B cell (primary cell): Measurements from ENCODE around the gene TMEM44. TPM values are rescaled to one million over a fixed set of nuclear protein-coding genes. Genes with fewer than 3 reads are reported as not detected.

Experiments used
- ATAC-seq: fragments of 200-7000 bp; cut with Tn5 transposase; one replicate; pipeline ENCODE4 v1.10.0; 2021; ENCODE audit warnings: low read depth, mild to moderate bottlenecking, moderate number of reproducible peaks, moderate library complexity
- CTCF ChIA-PET: fragments of 350-600 bp; sonication (Branson Sonifier 250); formaldehyde crosslinking; loops from one replicate; lab custom pipeline; 2021; ENCODE audit warnings: antibody characterized with exemption, inconsistent platforms; lab: Charles Lee
- POLR2A ChIA-PET: fragments of 350-600 bp; sonication (Branson Sonifier 250); formaldehyde crosslinking; loops from one replicate; lab custom pipeline; 2021; ENCODE audit warnings: antibody characterized with exemption; lab: Charles Lee
- DNase-seq: peaks from one replicate; pipeline ENCODE4 v3.0.0; 2013
- H2AFZ ChIP-seq: 2 replicates; pipeline ENCODE4 v1.6.1; 2012; ENCODE audit warnings: mild to moderate bottlenecking, low read depth, low read length; ENCODE audit not compliant: insufficient read depth, poor library complexity, severe bottlenecking
- H3K27ac ChIP-seq, 2 donors: 1 replicate in 1 of 2; 2 replicates in 1 of 2; pipeline ENCODE4 v1.5.1; 2012 to 2013; ENCODE audit warnings: low read length in 2 of 2, mild to moderate bottlenecking in 2 of 2, moderate library complexity in 1 of 2
- H3K27me3 ChIP-seq, 4 experiments: fragments of 200-600 bp in 1 of 4; sonication (generic) in 1 of 4; replicated peaks in 1 of 4; 1 replicate in 2 of 4; 2 replicates in 2 of 4; pipeline versions ENCODE4 v1.6.1 to v1.7.0; 2013 to 2016; ENCODE audit warnings: low read length in 3 of 4, mild to moderate bottlenecking in 2 of 4, mixed read lengths in 1 of 4, moderate library complexity in 1 of 4; ENCODE audit not compliant: insufficient read depth in 4 of 4, control insufficient read depth in 3 of 4; ENCODE audit errors: control extremely low read depth in 1 of 4
- H3K36me3 ChIP-seq, 2 experiments: replicated peaks in 1 of 2; 1 replicate in 1 of 2; 2 replicates in 1 of 2; pipeline versions ENCODE4 v1.6.1 to v1.7.1; 2013; ENCODE audit warnings: low read length in 1 of 2; ENCODE audit not compliant: insufficient read depth in 2 of 2, control insufficient read depth in 1 of 2; ENCODE audit errors: control extremely low read depth in 1 of 2, extremely low read depth in 1 of 2
- H3K4me1 ChIP-seq, 2 donors: fragments of 200-600 bp in 1 of 2; sonication (generic) in 1 of 2; 1 replicate in 1 of 2; 2 replicates in 1 of 2; pipeline versions ENCODE4 v1.5.1 to v1.6.1; 2013 to 2017; ENCODE audit warnings: low read length in 2 of 2; ENCODE audit not compliant: control insufficient read depth in 2 of 2, insufficient read depth in 2 of 2
- H3K4me2 ChIP-seq: replicated peaks from 2 replicates; pipeline ENCODE3; 2012; ENCODE audit warnings: mild to moderate bottlenecking, low read depth, low read length; ENCODE audit not compliant: poor library complexity, severe bottlenecking
- H3K4me3 ChIP-seq, 5 experiments: fragments of 200-600 bp in 1 of 5; sonication (generic) in 1 of 5; 1 replicate in 3 of 5; 2 replicates in 2 of 5; pipeline versions ENCODE4 v1.5.1 to v1.7.0; 2011 to 2016; ENCODE audit warnings: low read length in 4 of 5, mild to moderate bottlenecking in 4 of 5, low read depth in 2 of 5, control low read depth in 1 of 5, moderate library complexity in 1 of 5; ENCODE audit not compliant: insufficient read depth in 1 of 5; ENCODE audit errors: control extremely low read depth in 1 of 5, extremely low read depth in 1 of 5
- H3K79me2 ChIP-seq: fragments of 200-600 bp; sonication (generic); one replicate; pipeline ENCODE4 v1.6.0; 2016; ENCODE audit warnings: low read length; ENCODE audit not compliant: control insufficient read depth, insufficient read depth
- H3K9ac ChIP-seq: fragments of 200-600 bp; sonication (generic); 2 replicates; pipeline ENCODE4 v1.6.1; 2017; ENCODE audit warnings: mild to moderate bottlenecking, low read length, moderate library complexity
- H3K9me3 ChIP-seq, 3 donors: one replicate each; pipeline versions ENCODE4 v1.6.1 to v1.7.1; 2013; ENCODE audit warnings: low read length in 2 of 3; ENCODE audit not compliant: control insufficient read depth in 2 of 3, insufficient read depth in 1 of 3; ENCODE audit errors: control extremely low read depth in 1 of 3
- H4K20me1 ChIP-seq: 2 replicates; pipeline ENCODE4 v1.6.0; 2012; ENCODE audit warnings: mild to moderate bottlenecking, low read length; ENCODE audit not compliant: insufficient read depth, control insufficient read depth, poor library complexity, severe bottlenecking
- H3K27ac Mint-ChIP-seq: one replicate; pipeline ENCODE4 v1.8.0; 2021; ENCODE audit warnings: mixed read lengths
- H3K27me3 Mint-ChIP-seq: one replicate; pipeline ENCODE4 v1.8.0; 2021; ENCODE audit warnings: mixed read lengths
- H3K4me1 Mint-ChIP-seq: one replicate; pipeline ENCODE4 v1.8.0; 2021; ENCODE audit warnings: mixed read lengths
- H3K4me3 Mint-ChIP-seq: one replicate; pipeline ENCODE4 v1.8.0; 2021; ENCODE audit warnings: mixed read lengths
- H3K9me3 Mint-ChIP-seq: one replicate; pipeline ENCODE4 v1.8.0; 2022; ENCODE audit warnings: mixed read lengths; ENCODE audit not compliant: insufficient read depth
- CTCF ChIP-seq: fragments of 200-600 bp; IDR thresholded peaks from one replicate; pipeline ENCODE4 v1.8.0; 2022; ENCODE audit warnings: antibody characterized with exemption, mild to moderate bottlenecking
- EZH2 ChIP-seq: IDR thresholded peaks from 2 replicates; pipeline ENCODE4 v1.6.1; 2012; ENCODE audit warnings: borderline replicate concordance, low read depth, mild to moderate bottlenecking, moderate library complexity, low read length; ENCODE audit not compliant: insufficient read depth, poor library complexity, severe bottlenecking
- WGBS: methylation state at CpG from one replicate; pipeline ENCODE4 v1.1.5; 2013; ENCODE audit warnings: missing lambda C conversion rate; ENCODE audit not compliant: insufficient coverage; 5-methylcytosine and 5-hydroxymethylcytosine counted together
- intact Hi-C: fragments of 100-400 bp; cut with micrococcal nuclease; formaldehyde crosslinking; loops from one replicate; pipeline ENCODE4 v1.10.0; 2022
- polyA plus RNA-seq: library from polyadenylated mRNA; depleted of rRNA; stranded (reverse); fragments of >200 nt; gene quantifications from 2 replicates; pipeline ENCODE4 v1.2.3, GENCODE V29; 2012
- total RNA-seq, 2 donors: library from RNA; stranded (reverse); fragments of 120-200 nt in 1 of 2; gene quantifications; 1 replicate in 1 of 2; 2 replicates in 1 of 2; pipeline versions ENCODE4 v1.2.3 to v1.2.4, GENCODE V29; 2013 to 2022

Gene TMEM44
- total and polyA plus RNA-seq, 2 donors (not counting 1 experiment from before 2014, with no cell fraction given) = 4.1 to 7.5 TPM

DNA sequence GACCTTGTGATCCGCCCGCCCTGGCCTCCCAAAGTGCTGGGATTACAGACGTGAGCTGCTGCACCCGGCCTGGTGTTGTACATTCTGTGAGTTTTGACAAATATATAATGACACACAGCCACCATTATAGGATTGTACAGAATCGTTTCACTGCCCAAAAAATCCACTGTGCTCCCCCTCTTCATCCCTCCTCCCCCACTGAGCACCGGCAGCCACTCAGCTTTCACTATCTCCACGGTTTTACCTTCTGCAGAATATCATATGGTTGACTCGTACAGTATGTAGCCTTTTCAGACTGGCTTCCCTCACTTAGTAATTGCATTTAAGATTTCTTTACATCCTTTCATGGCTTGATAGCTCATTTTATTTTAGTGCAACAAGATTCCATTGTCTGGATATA lies 89.7 kb downstream of the TMEM44 start:
- H3K4me2 ChIP-seq = no peak overlapping the region
- no peak for DNase-seq
- Mint-ChIP-seq H3K27ac (no peak overlapping the region), H3K4me3 (no peak overlapping the region), H3K9me3 (peaks cover 3% of the 10 kb centered on the region), H3K4me1 (peaks cover 4% of the 10 kb centered on the region), H3K27me3 (peaks cover 5% of the 10 kb centered on the region)
- no peaks in the 10 kb centered on the region for H3K27me3 ChIP-seq
- H4K20me1 ChIP-seq = no peaks in the 10 kb centered on the region
- H3K9ac ChIP-seq = no peak overlapping the region
- no peak for TF ChIP-seq EZH2
- H2AFZ ChIP-seq = no peak overlapping the region
- H3K27ac ChIP-seq = no peak overlapping the region
- no peaks in the 10 kb centered on the region for H3K9me3 ChIP-seq
- intact Hi-C loops = no loop called here
- no peak overlapping the region for H3K4me3 ChIP-seq
- H3K79me2 ChIP-seq = no peaks in the 10 kb centered on the region
- ChIA-PET POLR2A (no interaction called here), CTCF (no interaction called here)
- no peaks in the 10 kb centered on the region for H3K36me3 ChIP-seq
- WGBS = 95% methylated on average over 4 of the region's 8 CpGs
- ATAC-seq = no peak
- H3K4me1 ChIP-seq = peaks cover 0 to 3% of the 10 kb centered on the region in 2 donors

DNA sequence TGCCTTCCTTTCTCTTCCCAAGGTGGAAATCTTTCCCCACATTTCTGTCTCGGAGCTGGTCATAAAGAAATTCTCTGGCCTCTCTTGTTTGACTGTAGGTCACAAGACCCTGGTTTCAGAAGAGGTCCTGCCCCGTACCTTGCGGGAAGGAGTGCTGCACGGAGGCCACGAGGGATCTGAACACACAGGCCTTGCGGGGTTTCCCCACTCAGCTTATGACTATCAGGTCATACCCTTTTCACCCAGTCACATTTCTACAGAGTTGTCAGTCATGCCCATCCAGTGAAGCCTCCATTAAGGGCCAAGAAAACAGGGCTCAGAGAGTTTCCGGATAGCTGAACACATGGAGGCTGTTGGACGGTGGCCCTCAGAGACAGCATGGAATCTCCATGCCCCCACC lies 91.7 kb downstream of the TMEM44 start:
- peaks cover 4% of the 10 kb centered on the region for H3K4me1 Mint-ChIP-seq
- H3K4me2 ChIP-seq = no peak overlapping the region
- CTCF ChIA-PET = no interaction called here

More for the DNA sequence above, 91.7 kb downstream of the TMEM44 start:
- H4K20me1 ChIP-seq = no peaks in the 10 kb centered on the region
- no peak overlapping the region for H2AFZ ChIP-seq
- H3K9me3 ChIP-seq = no peaks in the 10 kb centered on the region
- peaks cover 0 to 3% of the 10 kb centered on the region in 2 donors for H3K4me1 ChIP-seq
- 84% methylated on average over 8 of the region's 8 CpGs for WGBS
- POLR2A ChIA-PET = no interaction called here
- DNase-seq (no peak), ATAC-seq (no peak)
- Mint-ChIP-seq H3K27me3 (no peaks in the 10 kb centered on the region), H3K4me3 (no peak overlapping the region), H3K27ac (no peak overlapping the region), H3K9me3 (no peaks in the 10 kb centered on the region)
- no peak overlapping the region for H3K4me3 ChIP-seq
- no peaks in the 10 kb centered on the region for H3K79me2 ChIP-seq
- H3K27me3 ChIP-seq = no peaks in the 10 kb centered on the region
- TF ChIP-seq EZH2 = no peak
- TF ChIP-seq CTCF = no peak
- no peak overlapping the region for H3K9ac ChIP-seq
- intact Hi-C loops = no loop called here
- H3K36me3 ChIP-seq = no peaks in the 10 kb centered on the region
- no peak overlapping the region for H3K27ac ChIP-seq
